ENCODE results near the gene CPLX1.

The CPLX1 gene

DNA sequence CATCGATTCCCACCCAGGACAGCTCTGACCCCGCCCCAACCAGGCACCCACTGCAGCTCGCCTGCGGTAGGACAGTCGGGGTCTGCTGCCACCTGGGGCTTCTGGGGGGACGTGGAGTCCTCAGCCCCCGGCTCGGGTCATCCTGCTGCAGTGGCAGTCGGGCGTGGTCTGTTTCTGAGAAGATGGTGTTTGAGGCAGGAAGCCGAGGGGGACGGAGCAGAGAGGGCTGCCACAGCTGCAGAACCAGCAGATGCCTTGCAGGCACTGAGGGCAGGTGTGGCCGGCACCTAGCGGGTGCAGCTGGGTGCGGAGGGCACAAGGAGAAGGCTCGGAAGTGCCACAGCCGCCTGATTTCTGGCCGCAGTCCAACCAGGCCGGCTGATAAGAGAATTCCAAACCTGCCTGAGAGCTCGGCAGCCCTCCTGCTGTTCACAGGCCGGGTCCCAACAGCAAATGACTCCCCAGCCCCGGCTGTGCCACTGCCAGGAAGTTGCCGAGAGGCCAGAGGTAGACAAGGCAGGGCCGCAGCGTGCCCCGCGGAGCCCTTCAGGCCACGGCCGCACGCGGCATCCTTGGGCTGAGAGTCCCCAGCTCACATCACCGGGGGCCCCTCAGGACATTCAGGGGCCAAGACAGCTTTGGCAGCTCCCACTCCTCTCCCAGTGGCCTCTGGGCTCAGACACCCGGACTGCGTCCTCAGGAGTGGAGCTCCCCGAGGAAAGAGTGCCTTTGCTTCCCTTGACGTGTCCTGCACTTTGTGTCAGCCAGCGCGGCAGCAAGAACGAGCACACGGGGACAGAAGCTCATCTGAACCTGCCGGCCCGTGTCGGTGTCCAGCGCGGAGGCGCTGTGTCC is 9.4 kb upstream of the CPLX1 start:
- no peak for ATAC-seq (replicated peaks; ENCODE audit: extremely low read depth, poor library complexity, severe bottlenecking)
- Mint-ChIP-seq H3K4me1 (peaks cover 16% of the 10 kb centered on the region), H3K4me3 (no peak overlapping the region), H3K36me3 (ENCODE audit: insufficient read depth) (no peaks in the 10 kb centered on the region), H3K27me3 (no peaks in the 10 kb centered on the region), H3K27ac (ENCODE audit: low read depth) (no peak overlapping the region), H3K9me3 (peaks cover 15% of the 10 kb centered on the region)
- DNase-seq (ENCODE audit: low spot score in 2 of 2), result no peak

DNA sequence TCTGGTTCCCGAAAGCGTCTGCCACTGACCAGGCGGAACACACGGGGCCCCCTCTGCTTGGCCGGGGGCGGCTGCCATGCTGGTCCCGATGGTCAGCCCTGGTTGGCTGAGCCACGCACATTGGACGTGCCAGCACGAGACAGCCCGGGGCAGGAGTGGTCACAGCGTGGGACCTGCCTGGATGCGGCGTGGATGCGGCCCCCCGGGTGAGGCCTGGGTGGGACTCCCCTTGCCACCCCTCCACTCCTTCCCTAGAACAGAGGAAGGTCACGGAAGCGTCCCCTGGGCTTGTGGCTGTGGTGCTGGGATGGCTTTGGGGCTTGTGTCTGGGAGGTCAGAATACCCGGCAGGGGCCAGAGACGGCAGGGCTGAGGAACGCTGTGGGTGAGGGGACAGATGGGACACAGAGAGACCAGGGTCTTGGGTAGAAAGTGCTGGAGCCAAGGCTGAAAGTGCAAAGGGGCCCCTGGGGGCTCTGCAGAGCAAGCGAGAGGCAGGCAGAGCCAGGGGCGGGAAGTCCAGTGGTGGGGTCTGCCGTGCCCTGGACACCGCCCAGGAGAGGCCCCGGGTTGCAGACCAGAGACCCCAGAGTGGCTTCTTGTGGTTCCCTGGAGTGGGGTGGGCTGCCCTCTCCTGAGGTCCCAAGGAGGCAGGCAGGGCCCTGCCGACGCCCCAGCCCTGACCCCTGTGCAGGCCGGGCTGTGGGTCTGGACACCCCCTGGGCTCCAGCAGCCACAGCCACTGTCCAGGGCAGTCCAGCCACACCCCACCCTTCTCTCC is 8.6 kb upstream of the CPLX1 start:
- H3K27me3 Mint-ChIP-seq, result no peaks in the 10 kb centered on the region
- peaks cover 9% of the 10 kb centered on the region for H3K4me1 Mint-ChIP-seq
- no peak overlapping the region for H3K4me3 Mint-ChIP-seq
- ATAC-seq (replicated peaks; ENCODE audit: extremely low read depth, poor library complexity, severe bottlenecking) (no peak), DNase-seq (ENCODE audit: low spot score in 2 of 2) (no peak)
- H3K36me3 Mint-ChIP-seq (ENCODE audit: insufficient read depth), result no peaks in the 10 kb centered on the region
- H3K27ac Mint-ChIP-seq (ENCODE audit: low read depth), result no peak overlapping the region
- H3K9me3 Mint-ChIP-seq, result peaks cover 15% of the 10 kb centered on the region

DNA sequence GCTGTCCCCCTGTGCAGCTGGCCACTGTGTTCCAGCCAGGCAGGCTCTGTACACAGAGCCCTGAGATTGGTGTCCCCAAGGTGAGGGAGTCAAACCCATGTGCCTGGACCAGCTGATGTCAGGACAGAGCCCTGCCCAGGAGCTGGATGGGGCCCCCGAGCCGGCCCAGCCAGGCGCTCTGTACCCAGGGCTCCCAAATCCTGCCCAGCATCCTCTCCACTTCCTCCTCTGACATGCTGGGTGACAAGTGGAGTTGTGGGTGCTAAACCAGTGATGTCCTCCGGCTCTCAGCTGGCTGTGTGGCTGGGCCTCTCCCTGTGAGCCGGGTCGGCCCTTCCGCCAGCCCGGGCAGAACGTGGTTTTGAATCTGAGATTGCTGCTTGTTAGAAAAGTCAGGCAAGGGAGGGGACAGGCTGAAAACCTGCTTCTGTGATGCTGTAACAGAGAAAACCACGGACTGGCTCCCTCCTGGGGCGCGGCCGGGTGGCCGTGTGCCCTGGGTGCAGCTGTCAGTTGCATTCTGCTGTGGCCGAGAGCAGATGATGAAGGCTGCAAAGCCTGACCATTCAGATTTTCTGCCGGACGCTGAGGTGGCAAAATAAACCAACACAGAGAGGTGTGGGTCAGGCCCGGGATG is 7.9 kb upstream of the CPLX1 start:
- DNase-seq (ENCODE audit: low spot score in 2 of 2) (no peak), ATAC-seq (replicated peaks; ENCODE audit: extremely low read depth, poor library complexity, severe bottlenecking) (no peak)
- Mint-ChIP-seq H3K27me3 (peaks cover 4% of the 10 kb centered on the region), H3K4me3 (peak overlapping the region; percentile 44), H3K9me3 (peaks cover 12% of the 10 kb centered on the region), H3K36me3 (ENCODE audit: insufficient read depth) (no peaks in the 10 kb centered on the region), H3K4me1 (peaks cover 6% of the 10 kb centered on the region), H3K27ac (ENCODE audit: low read depth) (no peak overlapping the region)

DNA sequence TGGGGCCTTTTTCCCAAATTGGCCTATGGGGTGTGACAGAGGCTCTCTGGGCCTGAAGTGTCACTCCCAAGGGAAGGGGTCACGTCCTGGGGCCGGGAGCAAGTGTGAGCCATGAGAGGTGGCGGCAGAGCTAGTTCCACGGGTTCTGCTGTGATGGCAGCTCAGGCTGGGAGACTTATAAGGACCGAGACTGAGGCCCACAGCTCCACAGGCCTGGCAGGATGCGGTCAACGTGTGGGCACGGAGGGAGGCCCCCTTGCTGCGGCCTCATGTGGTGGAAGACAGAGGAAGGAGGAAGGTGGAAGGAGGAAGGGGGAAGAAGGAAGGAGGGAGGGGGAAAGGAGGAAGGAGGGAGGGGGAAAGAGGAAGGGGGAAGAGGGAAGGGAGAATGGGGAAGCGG is 7.2 kb upstream of the CPLX1 start:
- Mint-ChIP-seq H3K36me3 (ENCODE audit: insufficient read depth) (no peaks in the 10 kb centered on the region), H3K9me3 (peaks cover 10% of the 10 kb centered on the region), H3K27me3 (peaks cover 10% of the 10 kb centered on the region), H3K4me1 (peaks cover 8% of the 10 kb centered on the region), H3K4me3 (peak overlapping the region; percentile 44), H3K27ac (ENCODE audit: low read depth) (no peak overlapping the region)
- no peak for DNase-seq (ENCODE audit: low spot score in 2 of 2)
- ATAC-seq (replicated peaks; ENCODE audit: extremely low read depth, poor library complexity, severe bottlenecking), result peak; percentile 28

DNA sequence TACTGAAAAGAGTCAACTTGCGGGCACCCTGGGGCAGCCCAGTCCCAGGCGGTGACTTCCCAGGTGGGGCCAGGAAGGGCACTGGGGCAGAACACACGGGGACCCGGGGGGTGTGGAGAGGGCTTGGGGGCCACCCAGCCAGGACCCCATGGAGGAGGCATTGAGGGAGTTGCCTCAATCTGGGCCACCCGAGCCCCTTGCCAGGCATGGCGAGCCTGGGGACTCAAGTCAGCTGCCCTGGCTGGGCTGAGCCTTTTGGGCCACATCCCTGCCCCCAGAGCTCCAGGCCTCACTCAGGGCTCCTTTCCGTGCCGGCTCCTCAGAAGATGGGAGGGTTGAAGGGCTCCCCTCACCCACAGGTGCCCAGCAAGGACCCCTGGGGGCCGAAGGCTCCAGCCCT is 6.6 kb upstream of the CPLX1 start:
- H3K36me3 Mint-ChIP-seq (ENCODE audit: insufficient read depth), result peaks cover 1% of the 10 kb centered on the region
- DNase-seq (ENCODE audit: low spot score in 2 of 2), result no peak

DNA sequence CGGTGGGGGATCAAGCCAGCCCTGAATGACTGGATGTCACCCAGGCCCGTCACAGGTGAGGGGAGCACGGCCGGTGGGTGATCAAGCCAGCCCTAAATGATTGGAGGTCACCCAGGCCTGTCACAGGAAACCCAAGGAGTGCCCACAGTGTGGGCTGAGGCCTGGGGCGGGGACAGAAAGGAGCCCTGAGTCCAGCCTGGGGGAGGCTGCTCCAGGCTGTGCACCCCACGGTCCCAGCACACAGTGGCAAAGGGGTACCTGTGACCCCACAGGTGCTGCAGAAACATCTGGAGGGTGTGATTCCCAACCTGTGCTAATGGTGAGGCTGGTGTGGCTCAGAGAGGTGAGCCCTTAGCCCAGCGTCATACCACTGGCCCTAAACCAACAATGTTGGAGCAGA is 6.2 kb upstream of the CPLX1 start:
- H3K9me3 Mint-ChIP-seq, result peaks cover 1% of the 10 kb centered on the region
- H3K4me1 Mint-ChIP-seq, result peaks cover 13% of the 10 kb centered on the region
- no peak overlapping the region for H3K4me3 Mint-ChIP-seq
- no peak overlapping the region for H3K27ac Mint-ChIP-seq (ENCODE audit: low read depth)
- no peak for ATAC-seq (replicated peaks; ENCODE audit: extremely low read depth, poor library complexity, severe bottlenecking)
- no peak for DNase-seq (ENCODE audit: low spot score in 2 of 2)
- H3K27me3 Mint-ChIP-seq, result peaks cover 21% of the 10 kb centered on the region
- peaks cover 1% of the 10 kb centered on the region for H3K36me3 Mint-ChIP-seq (ENCODE audit: insufficient read depth)

More for the DNA sequence above, 6.6 kb upstream of the CPLX1 start:
- no peak for ATAC-seq (replicated peaks; ENCODE audit: extremely low read depth, poor library complexity, severe bottlenecking)
- Mint-ChIP-seq H3K9me3 (peaks cover 6% of the 10 kb centered on the region), H3K27ac (ENCODE audit: low read depth) (no peak overlapping the region), H3K27me3 (peaks cover 17% of the 10 kb centered on the region), H3K4me1 (peaks cover 13% of the 10 kb centered on the region), H3K4me3 (no peak overlapping the region)

DNA sequence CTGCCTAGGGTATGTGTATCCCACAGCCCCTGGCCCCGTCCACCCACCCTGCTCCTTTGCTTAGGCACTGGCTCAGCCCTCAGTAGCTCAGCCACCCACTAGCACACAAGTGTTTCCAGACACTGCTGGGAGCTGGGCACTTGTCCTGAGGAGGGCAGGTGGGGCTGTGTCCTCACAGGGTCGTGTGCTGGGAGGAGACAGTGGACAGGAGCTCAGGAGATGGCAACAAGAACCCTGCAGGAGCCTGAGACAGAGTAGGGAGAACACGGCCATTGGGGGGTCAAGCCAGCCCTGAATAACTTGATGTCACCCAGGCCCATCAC is 5.5 kb upstream of the CPLX1 start:
- Mint-ChIP-seq H3K4me1 (peaks cover 13% of the 10 kb centered on the region), H3K27me3 (peaks cover 21% of the 10 kb centered on the region), H3K36me3 (ENCODE audit: insufficient read depth) (peaks cover 1% of the 10 kb centered on the region), H3K9me3 (no peaks in the 10 kb centered on the region), H3K4me3 (no peak overlapping the region), H3K27ac (ENCODE audit: low read depth) (no peak overlapping the region)
- ATAC-seq (replicated peaks; ENCODE audit: extremely low read depth, poor library complexity, severe bottlenecking) (no peak), DNase-seq (ENCODE audit: low spot score in 2 of 2) (no peak)

DNA sequence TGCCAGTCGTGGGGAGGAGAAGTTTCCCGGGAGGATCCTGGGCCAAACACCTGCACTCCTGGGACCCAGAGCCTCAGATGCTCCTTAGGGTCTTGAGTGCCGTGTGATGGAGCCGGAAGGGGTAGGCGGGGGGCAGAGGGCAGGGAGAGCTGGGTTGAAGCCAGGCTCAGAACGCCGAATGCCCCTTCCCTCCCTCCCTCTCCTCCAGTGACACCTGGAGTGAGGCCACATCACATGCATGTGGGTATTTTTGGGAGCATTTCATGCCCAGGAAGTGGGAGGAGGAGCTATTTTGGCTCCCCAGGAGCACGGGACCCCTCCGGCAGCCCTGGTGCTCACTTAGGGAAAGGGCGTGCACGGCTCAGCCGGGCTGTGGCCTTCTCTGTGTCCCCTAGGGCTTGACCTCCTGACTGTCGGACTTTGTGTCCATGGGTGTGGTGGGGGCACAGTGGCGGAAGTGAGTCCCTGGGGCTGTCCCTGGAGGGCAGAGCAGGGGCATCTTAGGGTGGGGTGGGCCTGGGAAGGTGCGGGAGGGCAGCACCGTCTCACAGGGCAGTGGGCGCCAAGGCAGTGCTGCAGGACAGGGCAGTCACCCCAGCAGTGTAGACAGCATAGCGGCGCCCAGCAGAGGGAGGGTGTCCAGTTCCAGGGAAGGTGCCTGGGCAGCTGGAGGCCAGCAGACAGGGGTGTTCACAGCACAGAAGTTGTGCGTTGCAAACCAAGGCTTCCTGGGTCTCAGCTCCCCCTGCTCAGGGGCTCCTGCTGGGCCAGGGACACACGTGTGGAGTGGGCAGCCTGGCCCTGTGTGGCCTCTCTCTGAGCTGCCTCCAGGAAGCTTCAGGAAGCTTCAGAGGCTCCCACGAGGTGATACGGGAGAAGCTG is 4.9 kb upstream of the CPLX1 start:
- H3K27me3 Mint-ChIP-seq, result peaks cover 21% of the 10 kb centered on the region
- H3K9me3 Mint-ChIP-seq, result no peaks in the 10 kb centered on the region
- ATAC-seq (replicated peaks; ENCODE audit: extremely low read depth, poor library complexity, severe bottlenecking), result no peak
- H3K36me3 Mint-ChIP-seq (ENCODE audit: insufficient read depth), result peaks cover 1% of the 10 kb centered on the region
- H3K4me3 Mint-ChIP-seq, result no peak overlapping the region
- peaks cover 13% of the 10 kb centered on the region for H3K4me1 Mint-ChIP-seq
- H3K27ac Mint-ChIP-seq (ENCODE audit: low read depth), result no peak overlapping the region
- DNase-seq (ENCODE audit: low spot score in 2 of 2), result no peak

DNA sequence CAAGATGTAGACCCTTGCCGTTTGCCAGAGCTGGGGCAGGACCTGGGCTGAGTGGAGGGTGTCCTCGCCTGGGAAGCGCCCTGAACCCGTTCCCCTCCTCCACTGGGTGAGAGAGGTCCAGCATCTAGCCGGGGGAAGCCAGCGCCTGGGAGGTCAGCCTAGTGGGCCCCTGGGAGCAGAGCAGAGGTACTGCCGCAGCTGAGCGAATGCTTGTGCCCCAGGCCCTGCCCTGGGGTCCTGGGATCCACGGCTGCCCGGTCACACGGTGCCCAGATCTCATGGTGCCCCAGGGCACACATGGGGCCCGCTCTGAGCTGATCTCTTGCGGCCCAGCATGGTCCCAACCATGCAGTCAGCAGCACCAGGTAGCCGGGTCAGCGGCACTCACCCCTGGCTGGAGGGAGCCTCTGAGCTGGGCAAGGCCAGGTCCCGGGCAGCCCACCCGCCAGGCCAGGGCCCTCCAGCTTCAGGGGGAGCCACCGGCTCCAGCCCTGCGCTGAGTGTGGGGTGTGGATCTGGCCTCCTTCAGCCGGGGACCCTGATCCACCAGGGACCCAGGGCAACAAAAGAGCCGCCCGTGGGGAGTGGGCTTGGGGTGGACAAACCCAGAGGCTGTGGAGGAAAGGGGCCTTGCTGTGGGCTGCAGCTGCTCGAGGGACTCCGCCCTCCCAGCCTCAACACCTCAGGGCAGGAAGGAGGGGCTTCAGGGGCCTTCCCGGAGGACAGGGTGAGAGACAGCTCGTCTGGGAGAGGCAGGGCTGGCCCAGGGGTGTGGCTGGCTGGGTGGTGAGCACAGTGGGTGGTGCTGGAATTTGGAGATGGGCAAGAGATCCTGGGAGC is 4.1 kb upstream of the CPLX1 start:
- Mint-ChIP-seq H3K27ac (ENCODE audit: low read depth) (no peak overlapping the region), H3K9me3 (no peaks in the 10 kb centered on the region), H3K36me3 (ENCODE audit: insufficient read depth) (peaks cover 1% of the 10 kb centered on the region), H3K27me3 (peaks cover 23% of the 10 kb centered on the region), H3K4me1 (peaks cover 13% of the 10 kb centered on the region), H3K4me3 (no peak overlapping the region)
- ATAC-seq (replicated peaks; ENCODE audit: extremely low read depth, poor library complexity, severe bottlenecking) (no peak), DNase-seq (ENCODE audit: low spot score in 2 of 2) (no peak)

DNA sequence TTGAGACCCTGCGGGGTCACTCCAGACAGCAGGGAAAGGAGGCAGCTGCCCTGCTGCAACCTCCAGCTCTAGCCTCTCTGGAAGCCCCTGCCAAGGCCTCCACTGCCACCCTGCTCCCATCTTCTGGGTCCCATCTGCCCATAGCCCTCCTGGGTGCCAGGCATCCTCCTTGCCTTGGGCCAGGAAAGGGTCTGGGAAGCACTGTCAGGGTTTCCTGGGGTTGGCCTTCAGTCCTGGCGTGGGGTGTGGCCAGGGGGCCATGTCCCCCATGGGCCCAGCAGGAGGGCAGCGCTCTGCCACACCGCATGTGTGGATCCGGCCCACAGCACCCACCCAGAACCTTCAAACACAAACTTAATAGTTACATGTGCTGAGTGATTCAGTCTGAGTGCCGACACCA is 3.4 kb upstream of the CPLX1 start:
- Mint-ChIP-seq H3K4me3 (no peak overlapping the region), H3K36me3 (ENCODE audit: insufficient read depth) (peaks cover 1% of the 10 kb centered on the region), H3K9me3 (no peaks in the 10 kb centered on the region), H3K27ac (ENCODE audit: low read depth) (no peak overlapping the region), H3K4me1 (peaks cover 17% of the 10 kb centered on the region), H3K27me3 (peaks cover 30% of the 10 kb centered on the region)
- ATAC-seq (replicated peaks; ENCODE audit: extremely low read depth, poor library complexity, severe bottlenecking) (no peak), DNase-seq (ENCODE audit: low spot score in 2 of 2) (no peak)

DNA sequence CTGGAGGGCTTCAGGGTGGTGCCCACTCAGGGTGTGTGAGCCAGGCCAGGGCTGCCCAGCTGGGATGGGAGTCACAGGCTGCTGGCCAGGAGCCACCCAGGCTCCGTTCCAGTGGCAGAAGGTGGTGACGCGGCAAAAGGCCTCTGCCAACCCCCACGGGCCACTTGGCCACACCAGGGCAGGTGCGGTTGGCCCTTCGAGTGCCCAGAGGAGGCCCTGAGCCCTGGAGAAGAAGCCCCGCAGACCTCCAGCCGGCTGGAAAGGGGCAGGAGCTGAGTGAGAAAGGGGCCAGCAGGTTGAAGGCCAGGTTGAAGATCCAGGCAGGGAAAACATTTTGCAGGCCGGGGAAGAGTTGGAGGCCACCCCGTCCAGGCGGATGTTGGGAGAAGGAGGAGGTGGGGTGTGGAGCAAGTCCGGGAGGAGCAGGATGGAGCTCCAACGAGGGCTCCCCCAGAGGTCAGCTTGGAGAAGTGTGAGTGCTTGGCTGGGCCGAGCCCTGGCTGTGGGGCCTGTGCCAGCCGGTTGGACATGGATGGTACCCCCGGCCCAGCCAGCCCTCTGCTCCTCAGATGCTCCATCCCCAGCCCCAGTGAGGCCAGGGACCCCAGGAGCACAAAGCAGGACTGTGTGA is 2.8 kb upstream of the CPLX1 start:
- H3K4me1 Mint-ChIP-seq, result peaks cover 17% of the 10 kb centered on the region
- no peak overlapping the region for H3K27ac Mint-ChIP-seq (ENCODE audit: low read depth)
- ATAC-seq (replicated peaks; ENCODE audit: extremely low read depth, poor library complexity, severe bottlenecking) (no peak), DNase-seq (ENCODE audit: low spot score in 2 of 2) (no peak)
- peaks cover 4% of the 10 kb centered on the region for H3K36me3 Mint-ChIP-seq (ENCODE audit: insufficient read depth)
- H3K9me3 Mint-ChIP-seq, result no peaks in the 10 kb centered on the region
- peaks cover 36% of the 10 kb centered on the region for H3K27me3 Mint-ChIP-seq
- no peak overlapping the region for H3K4me3 Mint-ChIP-seq

Measured in central memory CD8-positive, alpha-beta T cell (primary cell).